Endothelial cell of umbilical vein (primary cell): Measurements from ENCODE around the gene RASA1.

Experiments used
- CTCF ChIP-seq, 2 donors: IDR thresholded peaks; 1 replicate in 1 of 2; 2 replicates in 1 of 2; pipeline ENCODE4 v1.5.1; 2011; ENCODE audit warnings: low read length in 2 of 2, mild to moderate bottlenecking in 2 of 2, moderate library complexity in 2 of 2, control low read depth in 1 of 2, inconsistent platforms in 1 of 2, low read depth in 1 of 2; ENCODE audit not compliant: insufficient read depth in 1 of 2; ENCODE audit errors: extremely low read depth in 1 of 2
- EZH2 ChIP-seq: IDR thresholded peaks from 2 replicates; pipeline ENCODE4 v1.6.1; 2012; ENCODE audit warnings: borderline replicate concordance, low read depth, mild to moderate bottlenecking, moderate library complexity, low read length, inconsistent platforms; ENCODE audit not compliant: severe bottlenecking
- FOS ChIP-seq: IDR thresholded peaks from 2 replicates; pipeline ENCODE4 v1.6.1; 2011; ENCODE audit warnings: mild to moderate bottlenecking, low read length, moderate library complexity, borderline replicate concordance; ENCODE audit not compliant: insufficient read depth
- MYC ChIP-seq: IDR thresholded peaks from one replicate; pipeline ENCODE4 v1.6.1; 2011; ENCODE audit warnings: mild to moderate bottlenecking, low read depth, low read length
- POLR2A ChIP-seq: IDR thresholded peaks from 2 replicates; pipeline ENCODE4 v1.6.1; 2012; ENCODE audit warnings: low read depth, mild to moderate bottlenecking, control low read depth, low read length
- POLR2AphosphoS5 ChIP-seq: IDR thresholded peaks from 2 replicates; pipeline ENCODE4 v1.6.1; 2012; ENCODE audit warnings: low read depth, mild to moderate bottlenecking, control low read depth, low read length, moderate library complexity; ENCODE audit not compliant: insufficient read depth
- TF ChIP-seq, protein P1 (sequence below): IDR thresholded peaks from 2 replicates; pipeline ENCODE4 v1.6.1; 2011; ENCODE audit not compliant: insufficient read depth, insufficient read length

DNA sequence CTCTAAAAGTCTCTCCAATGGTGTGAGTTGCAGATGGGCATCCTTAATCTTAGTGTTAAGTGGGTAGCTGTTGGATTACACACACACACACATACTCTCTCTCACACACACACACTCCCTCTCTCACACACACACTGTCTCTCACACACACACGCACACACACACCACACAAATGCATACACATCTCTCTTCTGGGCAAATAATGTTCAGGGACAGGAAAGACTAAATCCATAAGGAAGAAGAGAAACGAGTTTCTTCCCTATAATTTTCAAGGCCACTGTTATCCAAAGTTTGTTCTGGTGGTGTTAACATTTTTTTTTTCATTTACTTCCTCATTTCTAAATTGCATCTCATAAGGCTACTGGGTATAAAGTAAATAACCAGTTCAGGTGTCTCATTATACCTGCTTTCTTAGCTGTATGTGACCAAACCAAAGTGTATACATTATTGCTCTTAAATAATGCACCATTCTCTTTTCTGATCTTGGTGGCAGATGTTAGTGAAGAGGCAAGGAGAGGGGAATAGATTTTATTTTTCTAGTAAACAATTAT is 167.5 kb downstream of the RASA1 start:
- TF ChIP-seq CTCF (IDR thresholded peaks at IDR 0.05; ENCODE audit: extremely low read depth in 1 of 2, insufficient read depth in 1 of 2, low read depth in 1 of 2, low read length in 2 of 2) (no peak), POLR2A (no peak), POLR2AphosphoS5 (no peak), FOS (no peak), EZH2 (no peak), MYC (no peak)
- TF ChIP-seq, protein P1, sequence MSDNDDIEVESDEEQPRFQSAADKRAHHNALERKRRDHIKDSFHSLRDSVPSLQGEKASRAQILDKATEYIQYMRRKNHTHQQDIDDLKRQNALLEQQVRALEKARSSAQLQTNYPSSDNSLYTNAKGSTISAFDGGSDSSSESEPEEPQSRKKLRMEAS: no peak
